Endothelial cell (in vitro differentiated cells): ENCODE data around the gene MYO16. TPM values are rescaled to one million over a fixed set of nuclear protein-coding genes. Genes with fewer than 3 reads are reported as not detected.
"Not testable (repeated sequence)": the region's sequence is repeated elsewhere in the genome, so short reads cannot be mapped to it uniquely, and the experiment has no call there.

Source experiments
- DNase-seq: peaks from one replicate; pipeline ENCODE4 v3.0.0; 2021; ENCODE audit warnings: low spot score
- H3K27ac Mint-ChIP-seq: one replicate; pipeline ENCODE4 v1.8.0; 2021; ENCODE audit warnings: mixed read lengths, inconsistent platforms; ENCODE audit not compliant: unreplicated experiment
- H3K27me3 Mint-ChIP-seq: one replicate; pipeline ENCODE4 v1.8.0; 2021; ENCODE audit warnings: mild to moderate bottlenecking, moderate library complexity, mixed read lengths, inconsistent platforms; ENCODE audit not compliant: unreplicated experiment
- H3K36me3 Mint-ChIP-seq: one replicate; pipeline ENCODE4 v1.8.0; 2021; ENCODE audit warnings: mild to moderate bottlenecking, low read depth, mixed read lengths, inconsistent platforms; ENCODE audit not compliant: unreplicated experiment
- H3K4me1 Mint-ChIP-seq: one replicate; pipeline ENCODE4 v1.8.0; 2021; ENCODE audit warnings: mild to moderate bottlenecking, mixed read lengths, inconsistent platforms; ENCODE audit not compliant: unreplicated experiment
- H3K4me3 Mint-ChIP-seq: one replicate; pipeline ENCODE4 v1.8.0; 2021; ENCODE audit warnings: mild to moderate bottlenecking, mixed read lengths, inconsistent platforms; ENCODE audit not compliant: unreplicated experiment
- H3K9me3 Mint-ChIP-seq: one replicate; pipeline ENCODE4 v1.8.0; 2021; ENCODE audit warnings: mixed read lengths, inconsistent platforms; ENCODE audit not compliant: unreplicated experiment
- CTCF ChIP-seq: fragments of 200-600 bp; sonication (generic); IDR thresholded peaks from one replicate; pipeline ENCODE4 v1.5.0; 2021; ENCODE audit warnings: antibody characterized with exemption; ENCODE audit not compliant: unreplicated experiment
- total RNA-seq: library from RNA; stranded (reverse); fragmentation: NEBNext Ultra II Directional; extraction: Animal tissue kit (Norgen Biotek cat#: 25700); gene quantifications from one replicate; pipeline ENCODE4 v1.2.1, GENCODE V29; 2021; ENCODE audit not compliant: unreplicated experiment

The MYO16 gene
- total RNA-seq, 1 donor from 2014 or later: 1.4 TPM

DNA sequence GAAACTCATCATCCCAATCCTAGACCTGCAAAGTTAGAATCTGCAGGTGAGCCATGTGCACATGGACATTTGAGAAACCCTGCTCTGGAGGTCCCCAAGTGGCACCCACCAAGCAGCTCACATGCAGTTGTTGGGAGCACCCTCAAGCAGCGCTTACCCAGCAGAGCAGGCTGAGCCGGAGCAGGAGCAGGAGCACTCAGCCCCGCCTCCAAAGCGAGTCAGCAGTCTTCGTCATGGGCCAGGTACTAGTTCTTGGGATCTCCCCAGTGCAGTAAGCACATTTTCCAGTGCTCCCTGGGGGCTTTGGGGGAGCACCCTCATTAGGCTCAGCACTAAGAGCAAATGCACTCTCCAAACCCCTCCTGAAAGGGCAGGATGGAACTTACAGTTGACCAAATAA, 584.3 kb downstream of the MYO16 start:
- Mint-ChIP-seq H3K4me3 (no peak overlapping the region), H3K9me3 (no peaks in the 10 kb centered on the region), H3K27me3 (peaks cover 4% of the 10 kb centered on the region), H3K27ac (no peak overlapping the region), H3K36me3 (no peaks in the 10 kb centered on the region), H3K4me1 (no peaks in the 10 kb centered on the region)
- no peak for DNase-seq
- TF ChIP-seq CTCF: no peak

DNA sequence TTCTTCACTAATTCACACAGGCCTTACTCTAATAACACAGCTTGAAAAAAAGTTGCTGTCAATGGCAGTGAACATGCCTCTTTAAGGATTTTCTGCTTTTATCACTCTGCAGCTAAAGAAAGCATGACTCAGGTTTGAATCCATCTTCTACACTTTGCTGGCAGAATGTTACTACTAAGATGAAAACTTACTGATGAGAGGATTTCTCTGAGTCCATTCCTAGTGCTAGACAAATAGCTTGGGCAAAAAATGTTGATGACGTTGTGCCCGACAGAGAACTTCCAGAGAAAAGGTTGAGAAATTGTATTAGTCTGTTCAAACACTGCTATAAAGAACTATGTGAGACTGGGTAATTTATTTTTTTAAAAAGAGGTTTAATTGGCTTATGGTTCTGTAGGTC, 585.0 kb downstream of the MYO16 start:
- Mint-ChIP-seq H3K4me1 (no peaks in the 10 kb centered on the region), H3K36me3 (no peaks in the 10 kb centered on the region), H3K27me3 (peaks cover 4% of the 10 kb centered on the region), H3K4me3 (no peak overlapping the region), H3K9me3 (no peaks in the 10 kb centered on the region), H3K27ac (no peak overlapping the region)
- DNase-seq: no peak
- TF ChIP-seq CTCF: no peak

DNA sequence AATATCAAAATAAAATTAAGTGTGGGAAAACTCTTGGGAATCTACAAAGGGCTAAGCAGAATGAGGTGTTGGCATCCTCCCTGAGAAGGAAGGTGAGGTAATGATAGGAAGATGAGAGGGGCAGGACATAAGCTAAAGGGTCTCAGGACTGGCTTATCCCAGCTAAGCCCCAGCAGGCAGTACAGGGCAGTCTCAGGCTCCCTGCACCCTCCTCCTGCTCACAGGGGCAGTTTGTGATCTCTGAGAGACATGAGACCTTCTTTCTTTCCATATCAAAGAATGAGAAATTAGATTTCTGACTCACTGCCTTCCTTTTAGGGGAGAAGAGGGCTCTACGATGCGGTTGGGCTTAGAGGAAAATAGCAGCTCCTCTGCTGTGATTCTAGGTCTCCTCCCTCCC, 586.0 kb downstream of the MYO16 start:
- no peak for DNase-seq
- TF ChIP-seq CTCF: no peak

GRCh38 chr13:109217510-109217909, 588.1 kb downstream of the MYO16 start:
- not testable (repeated sequence) for H3K27me3 Mint-ChIP-seq, H3K36me3 Mint-ChIP-seq, H3K4me3 Mint-ChIP-seq, H3K4me1 Mint-ChIP-seq, DNase-seq, H3K27ac Mint-ChIP-seq, H3K9me3 Mint-ChIP-seq

More for the DNA sequence above, 586.0 kb downstream of the MYO16 start:
- H3K27ac Mint-ChIP-seq: no peak overlapping the region
- H3K4me3 Mint-ChIP-seq: no peak overlapping the region
- no peaks in the 10 kb centered on the region for H3K9me3 Mint-ChIP-seq
- H3K4me1 Mint-ChIP-seq: no peaks in the 10 kb centered on the region
- H3K36me3 Mint-ChIP-seq: no peaks in the 10 kb centered on the region
- H3K27me3 Mint-ChIP-seq: peaks cover 4% of the 10 kb centered on the region

GRCh38 chr13:109220631-109221030, 591.2 kb downstream of the MYO16 start:
- Mint-ChIP-seq H3K36me3 (peaks cover 3% of the 10 kb centered on the region), H3K9me3 (peaks cover 7% of the 10 kb centered on the region), H3K4me3 (no peak overlapping the region), H3K27me3 (no peaks in the 10 kb centered on the region), H3K27ac (no peak overlapping the region), H3K4me1 (no peaks in the 10 kb centered on the region)
- no peak for TF ChIP-seq CTCF
- DNase-seq: no peak

DNA sequence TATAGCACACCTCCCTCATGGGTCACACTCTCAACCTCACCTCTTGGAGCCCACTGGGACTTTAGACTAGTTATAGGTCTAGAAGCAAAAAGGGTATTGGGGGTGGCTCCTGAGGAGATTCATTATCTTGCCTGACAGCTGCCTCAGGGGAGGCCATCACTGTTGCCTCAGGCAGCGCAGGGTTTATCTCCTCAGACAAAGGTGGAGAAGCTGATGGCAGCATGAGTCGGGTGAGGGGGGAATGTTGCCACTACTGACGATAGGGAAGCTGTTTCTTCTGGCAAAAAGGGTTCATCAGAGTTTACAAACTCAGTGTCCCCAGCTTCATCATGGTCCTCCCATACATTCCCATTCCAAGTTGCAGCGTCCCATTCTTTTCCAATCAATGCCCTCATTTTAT, 594.6 kb downstream of the MYO16 start:
- peaks cover 7% of the 10 kb centered on the region for H3K9me3 Mint-ChIP-seq
- no peak for DNase-seq
- no peak overlapping the region for H3K4me3 Mint-ChIP-seq
- no peak for TF ChIP-seq CTCF
- no peaks in the 10 kb centered on the region for H3K27me3 Mint-ChIP-seq
- H3K4me1 Mint-ChIP-seq: no peaks in the 10 kb centered on the region
- peaks cover 3% of the 10 kb centered on the region for H3K36me3 Mint-ChIP-seq
- no peak overlapping the region for H3K27ac Mint-ChIP-seq
